ENCODE results near the gene CCDC112. TPM values are rescaled to one million over a fixed set of nuclear protein-coding genes. Genes with fewer than 3 reads are reported as not detected.
A peak's percentile ranks its signal among the peaks of the same experiment; 100 is the strongest.
"Not testable (repeated sequence)": the region's sequence is repeated elsewhere in the genome, so short reads cannot be mapped to it uniquely, and the experiment has no call there.

Gene CCDC112
- total and polyA plus RNA-seq, 7 donors = 0.85 to 2.2 (median 2.0) TPM

- intact Hi-C loops (cut with DNase I) = no loop called here
- ATAC-seq = no peak
- TF ChIP-seq CTCF (IDR thresholded peaks at IDR 0.05) = no peak
- Histone ChIP-seq H3K27me3 (ENCODE audit: insufficient read depth in 3 of 3, low read length in 2 of 3) (no peaks in the 10 kb centered on the region), H3K27ac (no peak overlapping the region), H3K4me1 (peaks cover 12% of the 10 kb centered on the region), H3K9me3 (no peaks in the 10 kb centered on the region), H3K36me3 (ENCODE audit: insufficient read depth in 1 of 2, low read depth in 1 of 2) (no peaks in the 10 kb centered on the region), H3K4me3 (no peak overlapping the region)
- 85 to 91% (median 91%) methylated on average over 2 of the region's 2 CpGs for WGBS, 3 donors
- no peak for DNase-seq
These were observed 38.8 kb upstream of the CCDC112 start for GRCh38 chr5:115335301-115335700.

- Histone ChIP-seq H3K27me3 (ENCODE audit: insufficient read depth in 3 of 3, low read length in 2 of 3) (no peaks in the 10 kb centered on the region), H3K36me3 (ENCODE audit: insufficient read depth in 1 of 2, low read depth in 1 of 2) (no peaks in the 10 kb centered on the region), H3K27ac (no peak overlapping the region), H3K9me3 (no peaks in the 10 kb centered on the region), H3K4me3 (no peak overlapping the region), H3K4me1 (peaks cover 12% of the 10 kb centered on the region)
- ATAC-seq (peak; percentile 33 to 75 (median 66)), DNase-seq (no peak)
- TF ChIP-seq CTCF (IDR thresholded peaks at IDR 0.05) = no peak
- intact Hi-C loops (cut with DNase I) = no loop called here
- WGBS, 3 donors = 23 to 59% (median 30%) methylated on average over 1 of the region's 1 CpG
These were observed 36.7 kb upstream of the CCDC112 start for GRCh38 chr5:115333164-115333563.

DNA sequence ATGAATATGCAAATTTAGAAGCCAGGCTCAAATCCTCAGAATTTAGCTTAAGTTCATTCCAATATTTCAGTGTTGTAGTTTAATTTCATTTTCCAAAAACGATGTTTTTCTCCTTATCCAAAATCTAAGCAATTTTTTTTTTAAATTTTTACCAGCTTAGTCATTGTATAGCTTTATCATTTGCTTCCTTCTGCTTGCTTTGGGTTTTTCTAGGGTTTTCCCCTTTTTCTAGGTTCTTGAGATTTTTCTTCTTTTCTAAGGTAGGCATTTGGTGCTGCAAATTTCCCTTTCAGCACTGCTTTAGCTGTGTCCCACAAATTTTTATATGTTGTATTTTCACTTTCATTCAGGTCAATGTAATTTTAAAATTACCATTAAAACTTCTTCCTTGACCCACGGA, 34.4 kb upstream of the CCDC112 start:
- Histone ChIP-seq H3K4me3 (no peak overlapping the region), H3K9me3 (no peaks in the 10 kb centered on the region), H3K27ac (no peak overlapping the region), H3K27me3 (ENCODE audit: insufficient read depth in 3 of 3, low read length in 2 of 3) (no peaks in the 10 kb centered on the region), H3K36me3 (ENCODE audit: insufficient read depth in 1 of 2, low read depth in 1 of 2) (no peaks in the 10 kb centered on the region), H3K4me1 (peaks cover 7% of the 10 kb centered on the region)
- WGBS, 3 donors = 75 to 82% (median 76%) methylated on average over 2 of the region's 2 CpGs
- no peak for DNase-seq
- no peak for ATAC-seq
- intact Hi-C loops (cut with DNase I) = no loop called here
- TF ChIP-seq CTCF (IDR thresholded peaks at IDR 0.05) = no peak

DNA sequence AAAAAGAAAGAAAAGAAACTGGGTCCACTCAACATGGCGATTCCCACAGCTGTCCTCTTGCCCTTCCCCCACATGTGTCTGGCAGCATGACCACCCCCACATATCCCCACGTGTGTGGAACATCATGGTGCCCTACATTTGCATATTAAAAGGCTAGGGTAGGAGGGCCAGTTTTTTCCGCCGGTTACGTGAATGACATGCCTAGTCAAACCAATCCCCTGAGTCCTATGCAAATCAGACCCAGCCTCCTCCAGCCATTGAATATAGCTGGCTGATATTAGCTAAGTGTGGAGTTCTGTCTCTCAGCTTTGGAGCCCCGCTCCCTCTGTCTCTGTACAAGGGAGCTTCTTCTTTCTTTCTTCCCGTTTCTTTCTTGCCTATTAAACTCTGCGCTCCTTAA, 33.0 kb upstream of the CCDC112 start:
- no peak for TF ChIP-seq CTCF (IDR thresholded peaks at IDR 0.05)
- intact Hi-C loops (cut with DNase I) = no loop called here
- Histone ChIP-seq H3K4me3 (no peak overlapping the region), H3K27ac (no peak overlapping the region), H3K4me1 (peaks cover 11% of the 10 kb centered on the region), H3K36me3 (ENCODE audit: insufficient read depth in 1 of 2, low read depth in 1 of 2) (no peaks in the 10 kb centered on the region), H3K27me3 (ENCODE audit: insufficient read depth in 3 of 3, low read length in 2 of 3) (no peaks in the 10 kb centered on the region), H3K9me3 (no peaks in the 10 kb centered on the region)
- 72 to 76% (median 75%) methylated on average over 8 of the region's 8 CpGs for WGBS, 3 donors
- DNase-seq (no peak), ATAC-seq (no peak)

- H3K9me3 ChIP-seq; ATAC-seq; H3K36me3 ChIP-seq (ENCODE audit: insufficient read depth in 1 of 2, low read depth in 1 of 2); intact Hi-C loops (cut with DNase I); H3K27me3 ChIP-seq (ENCODE audit: insufficient read depth in 3 of 3, low read length in 2 of 3); DNase-seq; H3K27ac ChIP-seq; H3K4me3 ChIP-seq: not testable (repeated sequence)
- peaks cover 11% of the 10 kb centered on the region for H3K4me1 ChIP-seq
- WGBS, 3 donors = 43 to 47% (median 46%) methylated on average over 6 of the region's 6 CpGs
These were observed 32.3 kb upstream of the CCDC112 start for GRCh38 chr5:115328617-115329274.

Measured in psoas muscle (tissue), 8 donors.